Retinal pigment epithelial cell (primary cell): ENCODE data around the gene GPC5.
A peak's percentile ranks its signal among the peaks of the same experiment; 100 is the strongest.

ENCODE experiments used
- DNase-seq: peaks from one replicate; pipeline ENCODE4 v3.0.0-alpha.2; 2010; ENCODE audit warnings: low read depth
- H3K4me3 ChIP-seq: 2 replicates; pipeline ENCODE4 v1.5.1; 2011; ENCODE audit warnings: mild to moderate bottlenecking, low read length, control low read depth, moderate library complexity
- CTCF ChIP-seq: conservative IDR thresholded peaks from 2 replicates; pipeline ENCODE4 v1.5.1; 2011; ENCODE audit warnings: low read depth, low read length, control low read depth, inconsistent platforms

Gene GPC5

DNA sequence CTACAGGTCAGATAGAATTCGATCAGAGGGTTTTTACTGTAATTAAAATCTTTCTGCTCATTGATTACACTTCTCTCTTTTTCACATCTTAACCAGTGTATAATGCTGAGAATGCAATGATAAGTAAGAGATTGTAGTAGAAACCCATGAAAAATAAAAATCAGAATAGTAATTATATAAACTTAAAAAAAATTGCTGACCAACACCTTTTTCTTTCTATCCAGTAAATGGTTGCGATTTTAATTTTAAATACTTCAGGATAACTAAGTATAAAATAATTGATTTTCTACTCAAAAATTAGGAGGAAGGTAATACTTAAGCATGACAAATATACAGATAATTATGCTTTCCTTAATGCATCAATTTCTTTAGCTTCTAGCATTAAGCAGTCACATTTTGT is 917.6 kb downstream of the GPC5 start:
- TF ChIP-seq CTCF = no peak
- no peak overlapping the region for H3K4me3 ChIP-seq
- no peak for DNase-seq

- no peak for TF ChIP-seq CTCF
- H3K4me3 ChIP-seq = no peak overlapping the region
- no peak for DNase-seq
Measured at GRCh38 chr13:92317066-92317465, 918.6 kb downstream of the GPC5 start.

GRCh38 chr13:92320323-92320722 is 921.9 kb downstream of the GPC5 start:
- no peak overlapping the region for H3K4me3 ChIP-seq
- no peak for DNase-seq
- no peak for TF ChIP-seq CTCF

DNA sequence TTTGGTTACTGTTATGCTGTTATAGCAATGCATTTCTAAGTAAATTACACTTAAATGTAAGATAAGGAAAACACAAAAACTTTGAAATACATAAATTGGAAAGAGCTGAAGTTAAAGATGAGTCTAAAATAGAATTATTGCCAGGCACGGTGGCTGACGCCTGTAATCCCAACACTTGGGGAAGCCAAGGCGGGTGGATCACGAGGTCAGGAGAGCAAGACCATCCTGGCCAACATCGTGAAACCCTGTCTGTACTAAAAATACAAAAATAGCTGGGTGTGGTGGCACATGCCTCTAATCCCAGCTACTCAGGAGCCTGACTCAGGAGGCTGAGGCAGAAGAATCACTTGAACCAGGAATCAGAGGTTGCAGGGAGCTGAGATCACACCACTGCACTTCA is 922.8 kb downstream of the GPC5 start:
- no peak for DNase-seq
- no peak for TF ChIP-seq CTCF

GRCh38 chr13:92345627-92346026 is 947.2 kb downstream of the GPC5 start:
- H3K4me3 ChIP-seq = no peak overlapping the region
- TF ChIP-seq CTCF = no peak
- no peak for DNase-seq

More for the DNA sequence above, 922.8 kb downstream of the GPC5 start:
- H3K4me3 ChIP-seq = no peak overlapping the region

GRCh38 chr13:92346046-92346445 is 947.6 kb downstream of the GPC5 start:
- TF ChIP-seq CTCF = no peak
- no peak overlapping the region for H3K4me3 ChIP-seq
- no peak for DNase-seq

GRCh38 chr13:92354583-92354982 is 956.2 kb downstream of the GPC5 start:
- peak; percentile 34 for DNase-seq
- H3K4me3 ChIP-seq = no peak overlapping the region
- no peak for TF ChIP-seq CTCF
